COR-L47 (cell line): ENCODE results near the gene ADGRE1.

ENCODE experiments used
- DNase-seq: peaks from one replicate; lab custom pipeline; 2025; lab: John Stamatoyannopoulos, UW

ADGRE1 gene

DNA sequence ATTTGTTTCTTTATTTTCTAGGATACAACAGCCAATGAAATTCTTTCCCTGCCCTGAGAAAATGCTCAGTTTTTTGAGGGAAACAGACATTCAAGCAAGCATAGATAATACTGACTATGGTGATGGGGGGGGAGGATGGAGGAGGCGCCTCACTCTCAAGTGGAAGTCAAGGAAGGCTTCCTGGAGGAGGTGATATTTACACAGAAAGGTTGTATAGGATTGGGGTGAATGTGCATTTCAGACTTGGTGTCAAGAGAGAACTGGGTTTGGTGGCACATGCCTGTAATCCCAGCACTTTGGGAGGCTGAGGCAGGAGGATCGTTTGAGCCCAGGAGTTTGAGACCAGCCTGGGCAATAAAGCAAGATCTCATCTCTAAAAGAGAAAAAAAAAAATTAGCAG, 12.2 kb upstream of the ADGRE1 start:
- no peak for DNase-seq

DNA sequence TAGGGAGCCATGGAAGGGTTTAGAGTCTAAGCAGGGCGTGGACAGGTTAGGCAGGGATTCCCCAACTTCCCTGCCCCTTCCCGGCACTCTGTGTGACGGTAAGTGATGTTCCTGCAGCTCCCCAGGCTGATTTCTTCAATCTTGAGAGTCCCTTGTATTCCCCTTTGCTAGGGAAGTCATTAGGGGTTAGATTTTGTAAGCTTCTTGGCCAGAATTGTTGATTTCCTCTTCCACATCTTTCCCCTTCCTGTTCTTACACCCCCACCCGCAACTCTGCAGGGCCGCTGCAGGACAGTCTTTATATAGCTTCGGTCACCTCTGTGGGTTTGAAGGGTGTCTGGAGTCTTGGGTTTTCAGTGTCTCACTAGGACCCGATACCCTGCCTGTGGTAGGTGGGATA, 10.6 kb upstream of the ADGRE1 start:
- no peak for DNase-seq

DNA sequence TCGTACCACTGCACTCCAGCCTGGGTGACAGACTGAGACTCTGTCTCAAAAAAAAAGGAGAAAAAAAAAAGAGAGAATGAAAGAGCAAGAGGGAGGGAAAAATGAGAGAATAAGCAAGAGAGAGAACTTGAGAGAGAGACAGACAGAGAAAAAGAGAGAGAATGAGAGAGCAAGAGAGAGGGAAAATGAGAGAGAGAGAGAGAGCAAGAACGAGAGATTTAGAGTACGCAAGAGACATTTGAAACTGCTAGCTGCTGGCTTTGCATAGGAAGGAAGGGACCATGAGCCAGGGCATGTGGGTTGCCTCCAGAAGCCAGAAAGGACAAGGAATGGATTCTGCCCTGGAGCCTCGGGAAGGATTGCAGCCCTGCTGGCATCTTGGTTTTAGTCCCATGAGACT, 9.6 kb upstream of the ADGRE1 start:
- DNase-seq: no peak

DNA sequence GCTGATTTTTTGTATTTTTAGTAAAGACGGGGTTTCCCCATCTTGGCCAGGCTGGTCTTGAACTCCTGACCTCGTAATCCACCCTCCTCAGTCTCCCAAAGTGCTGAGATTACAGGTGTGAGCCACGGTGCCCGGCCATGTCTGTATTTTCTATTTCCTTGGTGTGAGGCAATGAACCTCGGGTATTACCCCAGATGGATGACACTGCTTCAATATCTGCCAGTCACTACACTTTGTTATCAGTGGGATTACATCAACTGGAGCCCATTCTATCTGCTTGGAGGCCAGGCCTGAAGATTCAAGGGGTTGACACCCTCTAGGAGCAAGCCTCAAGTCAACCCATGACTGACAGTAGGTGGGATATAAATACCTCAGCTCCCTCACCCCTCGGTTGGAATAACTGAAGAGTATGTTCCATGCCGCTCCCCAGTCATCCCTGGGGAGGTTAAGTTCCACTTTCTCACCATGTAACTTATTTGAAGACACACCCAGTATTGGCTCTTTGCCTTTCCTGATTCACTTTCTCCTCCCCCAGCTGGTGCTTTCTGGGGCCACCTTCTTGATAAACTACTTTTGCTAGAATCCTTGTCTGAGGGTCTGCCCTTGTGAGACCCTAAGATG, 992 bp upstream of the ADGRE1 start:
- DNase-seq: no peak

DNA sequence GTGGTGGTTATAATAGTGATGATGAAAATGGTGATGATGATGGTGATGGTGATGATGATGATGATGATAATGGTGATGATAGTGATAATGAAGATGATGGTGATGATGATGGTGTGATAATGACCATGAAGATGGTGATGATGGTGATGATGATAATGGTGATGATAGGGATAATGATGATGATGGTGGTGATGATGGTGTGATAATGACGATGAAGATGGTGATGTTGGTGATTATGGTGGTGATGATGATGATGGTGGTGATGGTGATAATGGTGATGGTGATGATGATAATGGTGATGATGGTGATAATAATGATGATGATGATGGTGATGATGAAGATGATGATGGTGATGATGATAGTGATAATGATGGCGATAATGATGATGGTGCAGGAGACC, 1.6 kb downstream of the ADGRE1 start:
- DNase-seq: no peak

DNA sequence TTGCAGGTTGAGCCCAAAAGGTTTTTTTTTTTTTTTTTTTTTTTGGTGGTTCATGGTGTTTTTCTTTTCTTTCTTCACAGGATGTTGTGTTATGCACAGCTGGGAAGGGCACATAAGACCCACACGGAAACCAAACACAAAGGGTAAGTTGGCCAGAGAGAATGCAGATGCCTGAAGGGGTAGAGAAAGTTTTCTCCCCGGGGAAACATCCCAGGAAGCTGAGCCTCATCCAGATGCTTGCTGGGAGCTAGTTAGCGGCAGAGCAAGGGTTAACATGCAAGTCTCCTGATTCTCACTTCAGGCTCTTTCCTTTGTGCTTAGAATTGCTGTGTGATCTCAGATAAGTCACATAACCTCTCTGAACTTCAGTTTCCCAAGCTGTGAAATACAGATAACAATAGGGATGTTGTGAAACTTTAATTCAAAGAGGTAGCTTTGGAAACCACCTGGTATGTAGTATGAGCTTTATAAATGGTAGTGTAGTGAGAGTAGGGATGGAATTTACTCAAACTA, 3.1 kb downstream of the ADGRE1 start:
- DNase-seq: no peak

- DNase-seq: no peak
Observed at GRCh38 chr19:6890938-6891337, 3.6 kb downstream of the ADGRE1 start.

DNA sequence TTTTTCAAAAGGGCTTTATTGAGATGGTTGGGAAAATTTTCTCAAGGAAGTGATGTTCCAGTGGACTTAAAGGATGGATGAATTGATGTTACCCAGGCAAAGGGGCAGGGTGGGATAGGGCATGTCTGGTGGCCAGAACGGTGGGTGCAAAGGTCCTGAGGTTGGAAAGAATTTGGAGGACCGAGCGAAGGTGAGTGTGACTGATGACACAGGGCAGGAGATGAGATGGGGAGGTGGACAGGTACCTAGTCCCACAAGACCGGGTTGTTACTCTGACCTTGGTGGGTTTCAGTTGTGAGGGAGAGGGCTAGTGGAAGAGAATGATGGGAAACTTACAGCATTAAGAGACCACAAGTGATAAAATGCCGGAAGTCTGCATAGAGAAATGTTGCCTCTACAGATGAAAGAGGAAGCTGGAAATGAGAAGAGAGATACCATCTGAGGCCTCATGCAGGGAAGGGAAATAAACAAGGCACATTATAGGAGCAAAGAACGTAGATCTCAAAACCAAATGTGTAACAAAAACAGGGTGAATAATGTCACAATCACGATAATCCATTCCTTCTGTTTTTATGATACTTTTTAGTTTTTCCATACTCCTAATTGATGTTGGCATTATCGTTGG, 4.5 kb downstream of the ADGRE1 start:
- DNase-seq: no peak

- no peak for DNase-seq
Observed at GRCh38 chr19:6894313-6894712, 6.9 kb downstream of the ADGRE1 start.

- DNase-seq: no peak
Observed at GRCh38 chr19:6903446-6903845, 16.1 kb downstream of the ADGRE1 start.

DNA sequence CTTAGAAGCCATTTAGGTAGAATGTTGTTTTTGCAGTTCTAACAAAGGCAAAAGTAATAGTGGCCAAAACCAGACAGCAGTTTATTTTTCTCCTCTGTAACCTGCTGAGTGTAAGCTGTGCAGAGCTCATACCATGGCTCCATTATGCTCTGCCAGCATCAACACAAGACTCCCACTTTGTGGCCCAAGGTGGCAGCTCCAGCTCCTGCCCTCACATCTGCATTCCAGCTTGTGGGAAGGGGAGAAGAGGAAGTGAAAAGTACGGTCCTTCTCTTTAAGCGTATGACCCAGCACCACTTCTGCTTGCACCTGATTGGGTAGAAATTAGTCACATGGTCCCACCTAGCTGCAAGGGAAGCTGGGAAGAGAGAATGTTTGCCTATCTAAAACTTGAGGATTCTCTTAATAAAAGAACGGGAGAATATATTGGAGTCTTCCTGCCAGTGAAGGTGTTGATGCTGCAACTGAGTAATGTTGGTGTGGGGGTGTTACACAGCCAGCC, 19.2 kb downstream of the ADGRE1 start:
- DNase-seq: no peak

GRCh38 chr19:6911523-6911922, 24.1 kb downstream of the ADGRE1 start:
- no peak for DNase-seq

DNA sequence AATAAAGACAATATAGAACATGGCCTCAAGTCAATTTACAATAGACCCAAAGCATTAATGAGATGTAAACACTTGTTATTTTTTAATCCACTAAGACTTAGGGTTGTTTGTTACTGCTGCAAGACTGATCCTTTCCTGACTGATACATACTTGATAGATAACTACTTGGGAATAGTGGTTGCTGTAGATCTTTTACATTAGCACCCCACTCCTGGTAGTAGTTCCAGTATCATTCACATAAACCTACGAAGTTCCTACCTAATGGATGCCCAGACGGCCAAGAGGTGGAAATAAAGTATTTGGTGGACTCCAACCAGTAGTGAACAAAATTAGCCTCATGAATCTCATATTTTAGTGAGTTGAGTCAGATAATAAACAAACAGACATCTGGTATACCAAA, 26.9 kb downstream of the ADGRE1 start:
- DNase-seq: no peak

- DNase-seq: no peak
Observed at GRCh38 chr19:6916952-6917351, 29.6 kb downstream of the ADGRE1 start.

DNA sequence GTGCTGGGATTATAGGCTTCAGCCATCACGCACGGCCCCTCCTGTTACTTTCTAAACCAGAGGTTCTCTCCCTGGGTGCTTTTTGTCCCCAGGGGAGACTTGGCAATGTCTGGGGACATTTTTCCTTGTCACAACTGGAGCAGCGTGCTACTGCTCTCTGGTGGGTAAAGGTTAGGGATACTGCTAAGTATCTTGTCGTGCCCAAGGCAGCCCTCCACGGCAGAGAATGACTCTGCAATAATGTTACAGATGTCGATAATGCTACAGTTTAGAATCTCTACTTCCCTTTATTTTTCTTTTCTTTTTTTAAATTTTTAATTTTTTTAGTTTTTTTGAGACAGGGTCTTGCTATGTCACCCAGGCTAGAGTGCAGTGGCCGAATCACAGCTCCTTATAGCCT, 38.0 kb downstream of the ADGRE1 start:
- DNase-seq: no peak

GRCh38 chr19:6925801-6926751, 38.7 kb downstream of the ADGRE1 start:
- no peak for DNase-seq

DNA sequence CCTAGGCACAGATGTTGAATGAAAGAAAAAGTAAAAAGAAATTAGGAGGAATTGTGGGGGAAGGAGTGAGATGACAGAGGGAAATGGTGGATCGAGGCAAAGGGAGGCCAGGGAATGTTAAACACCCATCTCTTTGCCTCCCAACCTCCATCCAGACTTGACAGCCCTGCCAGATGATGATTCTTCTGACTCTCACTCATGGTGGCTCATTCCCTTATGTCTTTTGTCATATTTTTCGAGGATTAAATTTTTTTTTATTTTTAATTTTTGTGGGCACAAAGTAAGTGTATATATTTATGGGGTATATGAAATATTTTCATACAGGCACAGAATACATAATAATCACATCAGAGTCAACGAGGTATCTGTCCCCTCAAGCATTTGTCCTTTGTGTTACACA, 42.8 kb downstream of the ADGRE1 start:
- DNase-seq: no peak

GRCh38 chr19:6935069-6935468, 47.7 kb downstream of the ADGRE1 start:
- no peak for DNase-seq

DNA sequence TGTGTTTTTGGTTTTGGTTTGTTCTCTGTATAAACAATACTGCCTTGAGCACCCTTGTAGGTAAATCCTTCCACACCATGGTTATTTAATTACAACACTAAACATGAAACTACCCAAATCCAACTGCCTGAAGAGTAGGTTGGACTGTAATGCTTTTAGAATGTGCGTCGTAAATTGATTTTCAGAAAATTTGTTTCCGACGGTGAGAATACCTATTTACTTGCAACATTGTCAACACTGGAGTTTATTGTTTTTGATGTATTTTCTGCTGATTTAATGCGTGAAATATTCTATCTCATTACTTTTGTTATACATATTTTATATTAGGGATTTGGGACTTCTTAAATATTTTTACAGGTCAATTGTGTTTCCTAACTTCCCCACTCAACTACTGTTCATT, 48.2 kb downstream of the ADGRE1 start:
- DNase-seq: no peak

DNA sequence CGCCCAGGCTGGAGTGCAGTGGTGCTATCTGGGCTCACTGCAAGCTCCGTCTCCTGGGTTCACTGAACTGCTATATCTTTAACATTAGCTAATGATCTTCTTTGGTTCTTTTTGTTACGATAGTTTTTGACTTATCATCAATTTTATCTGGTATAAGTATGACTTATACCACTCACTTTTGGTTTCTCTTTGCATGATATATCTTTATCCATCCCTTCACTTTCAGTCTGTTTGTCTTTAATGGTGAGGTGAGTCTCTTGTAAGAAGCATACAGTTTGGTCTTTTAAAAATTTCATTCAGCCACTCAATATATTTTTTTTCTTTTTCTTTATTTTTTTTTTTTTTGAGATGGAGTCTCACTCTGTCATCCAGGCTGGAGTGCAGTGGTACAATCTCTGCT, 58.4 kb downstream of the ADGRE1 start:
- DNase-seq: no peak

DNA sequence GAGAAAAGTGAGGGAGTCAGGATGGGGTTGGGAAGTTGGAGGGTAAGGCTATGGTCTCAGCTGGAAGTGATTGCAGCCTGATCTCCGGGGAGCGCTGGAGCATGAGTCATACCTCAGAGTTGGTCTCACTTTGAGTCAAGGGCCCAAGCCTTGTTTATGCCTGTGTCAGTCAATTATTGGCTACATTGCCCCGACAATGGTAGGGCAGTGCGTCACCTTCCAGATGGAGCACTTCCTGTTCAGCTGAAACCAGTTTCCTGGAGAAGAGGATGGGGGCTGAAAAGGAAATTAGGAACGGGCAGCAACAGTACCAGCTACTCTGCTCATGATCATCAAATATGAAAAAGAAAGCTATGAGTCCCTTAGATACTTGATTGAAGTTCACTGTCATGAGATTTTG, 60.4 kb downstream of the ADGRE1 start:
- no peak for DNase-seq

GRCh38 chr19:6948884-6949283, 61.5 kb downstream of the ADGRE1 start:
- DNase-seq: no peak

- DNase-seq: no peak
Observed at GRCh38 chr19:6952956-6953355, 65.6 kb downstream of the ADGRE1 start.
